ELR (cell line): ENCODE results near the gene UBE2O.

Experiments used
- DNase-seq: peaks from one replicate; pipeline ENCODE4 v3.0.0-alpha.2; 2015; ENCODE audit warnings: low read depth

The UBE2O gene

GRCh38 chr17:76414334-76415295, 38.3 kb downstream of the UBE2O start:
- DNase-seq: peak; percentile 28

- DNase-seq: no peak
These were observed 41.7 kb downstream of the UBE2O start for GRCh38 chr17:76411247-76411646.

GRCh38 chr17:76410328-76410965, 42.5 kb downstream of the UBE2O start:
- no peak for DNase-seq

GRCh38 chr17:76408037-76408849, 44.7 kb downstream of the UBE2O start:
- DNase-seq: peak; percentile 77

GRCh38 chr17:76407509-76407908, 45.4 kb downstream of the UBE2O start:
- no peak for DNase-seq

- DNase-seq: no peak
These were observed 46.8 kb downstream of the UBE2O start for GRCh38 chr17:76405967-76406647.

GRCh38 chr17:76405607-76405966, 47.4 kb downstream of the UBE2O start:
- no peak for DNase-seq

- no peak for DNase-seq
These were observed 47.9 kb downstream of the UBE2O start for GRCh38 chr17:76404976-76405563.

GRCh38 chr17:76404256-76404655, 48.7 kb downstream of the UBE2O start:
- no peak for DNase-seq

GRCh38 chr17:76402711-76403110, 50.2 kb downstream of the UBE2O start:
- no peak for DNase-seq

- no peak for DNase-seq
These were observed 53.5 kb downstream of the UBE2O start for GRCh38 chr17:76399175-76400172.

- peak; percentile 35 for DNase-seq
These were observed 54.3 kb downstream of the UBE2O start for GRCh38 chr17:76398523-76399174.

- DNase-seq: peak; percentile 93
These were observed 55.0 kb downstream of the UBE2O start for GRCh38 chr17:76397687-76398522.

- DNase-seq: no peak
These were observed 55.8 kb downstream of the UBE2O start for GRCh38 chr17:76397184-76397583.

- no peak for DNase-seq
These were observed 57.0 kb downstream of the UBE2O start for GRCh38 chr17:76395980-76396379.

GRCh38 chr17:76394166-76394565, 58.8 kb downstream of the UBE2O start:
- DNase-seq: peak; percentile 58

GRCh38 chr17:76391200-76391715, 61.7 kb downstream of the UBE2O start:
- no peak for DNase-seq

- DNase-seq: peak; percentile 54
These were observed 62.9 kb downstream of the UBE2O start for GRCh38 chr17:76390003-76390421.
